GM19238 (cell line): ENCODE data around the gene ZNRF4.

Source experiments
- DNase-seq: peaks from one replicate; pipeline ENCODE4 v3.0.0; 2011; ENCODE audit warnings: low spot score; ENCODE audit not compliant: insufficient read length

The ZNRF4 gene

DNA sequence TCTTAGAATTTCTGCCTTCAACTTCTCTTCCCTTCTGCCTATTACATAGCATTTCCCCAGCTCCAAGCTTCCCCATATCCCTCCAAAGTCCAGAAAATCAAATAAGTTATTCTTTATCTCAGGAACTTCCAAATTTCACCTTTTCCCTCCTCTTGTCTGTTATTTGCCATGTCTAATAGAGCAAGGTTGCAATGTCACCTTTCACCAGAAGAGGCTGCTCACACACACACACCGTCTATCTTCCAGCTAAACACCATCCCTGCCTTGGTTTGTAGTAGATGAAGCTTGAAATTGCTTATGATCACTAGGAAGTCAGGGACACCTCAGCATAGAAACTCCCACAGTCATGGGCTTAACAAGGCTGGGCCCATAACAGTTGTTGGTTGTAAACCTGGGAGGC, 48.4 kb downstream of the ZNRF4 start:
- DNase-seq: no peak

DNA sequence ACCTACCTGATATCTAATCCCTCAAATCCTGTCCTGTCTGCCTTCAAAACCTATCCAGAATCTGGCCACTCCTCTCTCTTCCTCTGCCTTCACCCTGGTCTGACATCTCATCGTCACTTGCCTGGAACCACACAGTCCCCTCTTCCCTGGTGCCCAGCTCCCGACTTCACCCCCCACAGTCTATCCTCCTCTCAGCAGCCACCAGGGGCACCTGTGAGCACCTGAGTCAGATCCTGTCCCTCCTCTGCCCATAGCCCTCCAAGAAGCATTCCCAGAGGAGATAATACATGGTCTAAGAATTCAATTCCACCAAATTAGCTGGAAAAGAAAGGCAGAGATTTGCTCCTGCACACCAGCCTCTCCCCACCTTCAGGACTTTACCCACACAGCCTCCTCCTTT, 48.9 kb downstream of the ZNRF4 start:
- DNase-seq: no peak
